HepG2 (cell line): ENCODE results near the gene PGRMC2. TPM values are rescaled to one million over a fixed set of nuclear protein-coding genes. Genes with fewer than 3 reads are reported as not detected.
A peak's percentile ranks its signal among the peaks of the same experiment; 100 is the strongest.

Experiments used
- DMAP1 ChIP-seq: IDR thresholded peaks from 2 replicates; pipeline ENCODE4 v1.6.1; 2016
- ERF ChIP-seq: IDR thresholded peaks from 2 replicates; pipeline ENCODE4 v1.6.1; 2018; ENCODE audit warnings: missing biosample characterization, missing genetic modification reagents
- HNRNPH1 ChIP-seq: fragments of 200-400 bp; formaldehyde crosslinking; optimal IDR thresholded peaks from 2 replicates; pipeline ENCODE3; 2017; ENCODE audit warnings: mild to moderate bottlenecking, low read depth, low read length
- MAF1 ChIP-seq: sonication (generic); formaldehyde crosslinking; IDR thresholded peaks from 2 replicates; pipeline ENCODE4 v1.5.0; 2020; ENCODE audit warnings: missing genetic modification reagents, borderline replicate concordance
- MED8 ChIP-seq: sonication (generic); formaldehyde crosslinking; IDR thresholded peaks from 2 replicates; pipeline ENCODE4 v1.8.1; 2023; ENCODE audit warnings: mild to moderate bottlenecking, missing genetic modification reagents; ENCODE audit not compliant: insufficient replicate concordance
- NFYC ChIP-seq: IDR thresholded peaks from 2 replicates; pipeline ENCODE4 v1.6.1; 2016; ENCODE audit warnings: missing genetic modification reagents, missing compliant biosample characterization
- PCBP1 ChIP-seq: fragments of 200-400 bp; formaldehyde crosslinking; IDR thresholded peaks from 2 replicates; pipeline ENCODE4 v1.6.1; 2017; ENCODE audit warnings: mild to moderate bottlenecking, low read depth, low read length, borderline replicate concordance
- POLR2A ChIP-seq, 2 experiments: IDR thresholded peaks; 2 replicates each; pipeline ENCODE4 v1.6.1; 2011; ENCODE audit warnings: low read depth in 2 of 2, low read length in 2 of 2, mild to moderate bottlenecking in 1 of 2, moderate library complexity in 1 of 2; ENCODE audit not compliant: insufficient read depth in 1 of 2
- POLR2AphosphoS5 ChIP-seq: IDR thresholded peaks from 2 replicates; pipeline ENCODE4 v1.6.1; 2012; ENCODE audit warnings: low read depth, low read length
- POLR2G ChIP-seq: fragments of 200-400 bp; formaldehyde crosslinking; IDR thresholded peaks from 2 replicates; pipeline ENCODE4 v1.6.1; 2018; ENCODE audit warnings: mild to moderate bottlenecking, low read depth, low read length, moderate library complexity
- RBFOX2 ChIP-seq: fragments of 200-400 bp; formaldehyde crosslinking; IDR thresholded peaks from 2 replicates; pipeline ENCODE4 v1.6.1; 2017; ENCODE audit warnings: low read depth, mild to moderate bottlenecking, low read length
- SNAI1 ChIP-seq: sonication (generic); formaldehyde crosslinking; IDR thresholded peaks from 2 replicates; pipeline ENCODE4 v1.5.0; 2020; ENCODE audit warnings: mild to moderate bottlenecking, missing genetic modification reagents, borderline replicate concordance
- SOX5 ChIP-seq: IDR thresholded peaks from 2 replicates; pipeline ENCODE4 v1.6.1; 2016; ENCODE audit warnings: borderline replicate concordance
- STAG1 ChIP-seq: sonication (generic); formaldehyde crosslinking; IDR thresholded peaks from 2 replicates; pipeline ENCODE4 v1.4.0; 2020; ENCODE audit warnings: missing genetic modification reagents
- ZBTB39 ChIP-seq: sonication (generic); formaldehyde crosslinking; IDR thresholded peaks from 2 replicates; pipeline ENCODE4 v1.5.0; 2020; ENCODE audit warnings: missing genetic modification reagents
- ZFP1 ChIP-seq: IDR thresholded peaks from 2 replicates; pipeline ENCODE4 v1.6.1; 2016
- ZNF136 ChIP-seq: sonication (generic); formaldehyde crosslinking; IDR thresholded peaks from 2 replicates; pipeline ENCODE4 v1.8.1; 2022; ENCODE audit warnings: low read depth, mild to moderate bottlenecking, moderate library complexity, missing genetic modification reagents
- ZNF326 ChIP-seq: sonication (generic); formaldehyde crosslinking; IDR thresholded peaks from 2 replicates; pipeline ENCODE4 v1.4.0; 2020; ENCODE audit warnings: missing genetic modification reagents, borderline replicate concordance
- ZNF329 ChIP-seq: sonication (generic); formaldehyde crosslinking; IDR thresholded peaks from 2 replicates; pipeline ENCODE4 v1.9.0; 2021; ENCODE audit warnings: low read depth, mild to moderate bottlenecking, missing genetic modification reagents
- ZNF331 ChIP-seq: sonication (generic); formaldehyde crosslinking; IDR thresholded peaks from 2 replicates; pipeline ENCODE4 v1.4.0; 2020; ENCODE audit warnings: missing genetic modification reagents
- ZNF605 ChIP-seq: sonication (generic); formaldehyde crosslinking; IDR thresholded peaks from 2 replicates; pipeline ENCODE4 v1.8.0; 2022; ENCODE audit warnings: mild to moderate bottlenecking, missing genetic modification reagents
- polyA plus RNA-seq, 8 experiments: library from polyadenylated mRNA; depleted of rRNA in 3 of 8; stranded (reverse) in 7 of 8; unstranded in 1 of 8; fragments of >200 nt; fragmentation: Illumina TruSeq in 4 of 8; extraction: Trizol in 4 of 8; gene quantifications; 2 replicates each; pipeline versions ENCODE4 v1.2.1 to v1.2.3, GENCODE V29; 2011 to 2016; ENCODE audit warnings: low read depth in 4 of 8, missing spikeins in 1 of 8, mixed read lengths in 1 of 8; ENCODE audit not compliant: insufficient read depth in 1 of 8
- total RNA-seq, 5 experiments: library from RNA; depleted of rRNA; stranded (reverse); fragments of >200 nt; fragmentation: Illumina TruSeq; extraction: Trizol; gene quantifications; 2 replicates each; pipeline ENCODE4 v1.2.3, GENCODE V29; 2016; ENCODE audit warnings: low read depth in 1 of 5
- TF ChIP-seq, protein P1 (sequence below): IDR thresholded peaks from 2 replicates; pipeline ENCODE4 v1.6.1; 2016; ENCODE audit warnings: low read depth, borderline replicate concordance
- TF ChIP-seq, protein P2 (sequence below): sonication (generic); formaldehyde crosslinking; IDR thresholded peaks from 2 replicates; pipeline ENCODE4 v1.4.0; 2020; ENCODE audit warnings: missing genetic modification reagents, mild to moderate bottlenecking, borderline replicate concordance
- TF ChIP-seq, protein P3 (sequence below), 2 experiments: fragments of 450-650 bp in 1 of 2; sonication (generic) in 1 of 2; formaldehyde crosslinking; IDR thresholded peaks; 2 replicates each; pipeline versions ENCODE4 v1.5.0 to v1.8.0; 2020 to 2022; ENCODE audit warnings: mild to moderate bottlenecking in 1 of 2, missing genetic modification reagents in 1 of 2

PGRMC2 gene
- total and polyA plus RNA-seq, 2 of the 13 experiments (the other 11 are each of a cell fraction or from before 2014, with no cell fraction given) = 16.0 to 19.8 TPM

GRCh38 chr4:128286474-128287058 is 1.0 kb downstream of the PGRMC2 start (continued):
- TF ChIP-seq ZNF331 (CRISPR knock-in tag) (0 out of 2 replicates have a peak, but pooled peaks have one; percentile 14), ZFP1 (peak; percentile 97; the same call in 1 of the 2 replicates), POLR2A (IDR thresholded peaks at IDR 0.05; ENCODE audit: insufficient read depth in 1 of 2, low read depth in 2 of 2, low read length in 2 of 2) (peak in 1 of 2 experiments; percentile 58; a peak in 1 of 4 replicates), STAG1 (CRISPR knock-in tag) (no peak), DMAP1 (peak; percentile 15; the same call in 1 of the 2 replicates), MAF1 (CRISPR knock-in tag) (no peak), PCBP1 (no peak), HNRNPH1 (no peak), POLR2G (peak; percentile 45; the same call in 1 of the 2 replicates), RBFOX2 (0 out of 2 replicates have a peak, but pooled peaks have one; percentile 32), SNAI1 (0 out of 2 replicates have a peak, but pooled peaks have one; percentile 25), ZNF605 (no peak), MED8 (CRISPR knock-in tag) (no peak), NFYC (no peak), ERF (CRISPR knock-in tag) (no peak), ZNF329 (CRISPR knock-in tag) (no peak), POLR2AphosphoS5 (peak; percentile 64), SOX5 (CRISPR knock-in tag) (no peak), ZNF326 (CRISPR knock-in tag) (no peak), ZNF136 (no peak), ZBTB39 (CRISPR knock-in tag) (no peak)
- TF ChIP-seq, protein P1, sequence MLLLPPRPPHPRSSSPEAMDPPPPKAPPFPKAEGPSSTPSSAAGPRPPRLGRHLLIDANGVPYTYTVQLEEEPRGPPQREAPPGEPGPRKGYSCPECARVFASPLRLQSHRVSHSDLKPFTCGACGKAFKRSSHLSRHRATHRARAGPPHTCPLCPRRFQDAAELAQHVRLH (CRISPR knock-in tag) = no peak
- TF ChIP-seq, protein P2, sequence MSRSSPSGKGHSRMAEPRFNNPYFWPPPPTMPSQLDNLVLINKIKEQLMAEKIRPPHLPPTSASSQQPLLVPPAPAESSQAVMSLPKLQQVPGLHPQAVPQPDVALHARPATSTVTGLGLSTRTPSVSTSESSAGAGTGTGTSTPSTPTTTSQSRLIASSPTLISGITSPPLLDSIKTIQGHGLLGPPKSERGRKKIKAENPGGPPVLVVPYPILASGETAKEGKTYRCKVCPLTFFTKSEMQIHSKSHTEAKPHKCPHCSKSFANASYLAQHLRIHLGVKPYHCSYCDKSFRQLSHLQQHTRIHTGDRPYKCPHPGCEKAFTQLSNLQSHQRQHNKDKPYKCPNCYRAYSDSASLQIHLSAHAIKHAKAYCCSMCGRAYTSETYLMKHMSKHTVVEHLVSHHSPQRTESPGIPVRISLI (CRISPR knock-in tag) = peak; percentile 23; the same call in 1 of the 2 replicates
- TF ChIP-seq, protein P3, sequence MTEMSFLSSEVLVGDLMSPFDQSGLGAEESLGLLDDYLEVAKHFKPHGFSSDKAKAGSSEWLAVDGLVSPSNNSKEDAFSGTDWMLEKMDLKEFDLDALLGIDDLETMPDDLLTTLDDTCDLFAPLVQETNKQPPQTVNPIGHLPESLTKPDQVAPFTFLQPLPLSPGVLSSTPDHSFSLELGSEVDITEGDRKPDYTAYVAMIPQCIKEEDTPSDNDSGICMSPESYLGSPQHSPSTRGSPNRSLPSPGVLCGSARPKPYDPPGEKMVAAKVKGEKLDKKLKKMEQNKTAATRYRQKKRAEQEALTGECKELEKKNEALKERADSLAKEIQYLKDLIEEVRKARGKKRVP (CRISPR knock-in tag; IDR thresholded peaks at IDR 0.05) = 0 out of 4 replicates have a peak, but pooled peaks of 1 of the 2 experiments have one; percentile 8
- TF ChIP-seq, all 625 proteins: peak for 13
